GM12873 (cell line): ENCODE measurements around the gene EPX.

Experiments used
- CTCF ChIP-seq: IDR thresholded peaks from 2 replicates; pipeline ENCODE4 v1.5.1; 2012; ENCODE audit warnings: low read depth, mild to moderate bottlenecking, moderate library complexity, low read length, control low read depth; ENCODE audit not compliant: insufficient read depth; ENCODE audit errors: missing control alignments

Gene EPX

GRCh38 chr17:58236394-58236793 is 43.9 kb downstream of the EPX start:
- no peak for TF ChIP-seq CTCF

GRCh38 chr17:58238147-58238634 is 45.7 kb downstream of the EPX start, which contains the start of gene LPO:
Gene LPO (plus strand): TSS chr17:58238584. CDS start chr17:58242980, 4,396 bp downstream.
- no peak for TF ChIP-seq CTCF

GRCh38 chr17:58239987-58240386 is 47.5 kb downstream of the EPX start:
- no peak for TF ChIP-seq CTCF

- TF ChIP-seq CTCF = no peak
Measured at GRCh38 chr17:58242171-58242784, 49.8 kb downstream of the EPX start.

GRCh38 chr17:58244963-58245362 is 52.4 kb downstream of the EPX start:
- no peak for TF ChIP-seq CTCF

GRCh38 chr17:58245428-58246103 is 53.0 kb downstream of the EPX start:
- no peak for TF ChIP-seq CTCF

- no peak for TF ChIP-seq CTCF
Measured at GRCh38 chr17:58246104-58246740, 53.7 kb downstream of the EPX start.
